ENCODE measurements around the gene NR1I3. TPM values are rescaled to one million over a fixed set of nuclear protein-coding genes. Genes with fewer than 3 reads are reported as not detected.

Gene NR1I3
- total and polyA plus RNA-seq, 2 of the 13 experiments (the other 11 are each of a cell fraction or from before 2014, with no cell fraction given): 0.62 to 0.95 TPM

DNA sequence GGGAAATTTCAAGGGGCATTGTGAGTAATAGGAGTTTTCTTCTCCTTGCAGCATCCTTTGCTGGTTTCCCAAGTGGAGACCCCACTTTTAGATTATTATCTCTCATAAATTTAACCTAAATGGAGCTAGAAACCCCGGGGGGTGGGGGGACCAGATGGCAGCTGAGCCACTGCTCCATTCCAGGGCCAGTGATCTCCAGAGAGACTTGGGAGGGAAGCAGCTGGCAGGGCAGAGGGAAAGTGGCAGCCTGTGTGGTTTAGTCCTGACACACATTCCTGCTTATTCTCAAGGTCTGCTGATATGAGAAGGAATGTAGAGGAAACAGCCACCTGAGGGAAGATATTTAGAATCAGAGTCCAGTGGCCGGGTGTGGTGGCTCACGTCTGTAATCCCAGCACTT is 36.9 kb upstream of the NR1I3 start:
- CTCF ChIA-PET (ENCODE audit: low intra/inter-chr PET ratio, low total read pairs): no interaction called here
- H3K79me2 ChIP-seq (ENCODE audit: insufficient read depth, low read length): no peaks in the 10 kb centered on the region
- no peak for DNase-seq (ENCODE audit: low spot score)
- TF ChIP-seq NR1H2 (CRISPR knock-in tag; IDR thresholded peaks at IDR 0.05; ENCODE audit: borderline replicate concordance, low read depth): no peak
- TF ChIP-seq FOXJ3 (CRISPR knock-in tag; IDR thresholded peaks at IDR 0.05; ENCODE audit: borderline replicate concordance): no peak
- no peak for TF ChIP-seq MED1 (CRISPR knock-in tag; IDR thresholded peaks at IDR 0.05)
- TF ChIP-seq, protein P1, sequence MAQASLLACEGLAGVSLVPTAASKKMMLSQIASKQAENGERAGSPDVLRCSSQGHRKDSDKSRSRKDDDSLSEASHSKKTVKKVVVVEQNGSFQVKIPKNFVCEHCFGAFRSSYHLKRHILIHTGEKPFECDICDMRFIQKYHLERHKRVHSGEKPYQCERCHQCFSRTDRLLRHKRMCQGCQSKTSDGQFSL (CRISPR knock-in tag; IDR thresholded peaks at IDR 0.05): no peak
- TF ChIP-seq JUNB (CRISPR knock-in tag; IDR thresholded peaks at IDR 0.05; ENCODE audit: borderline replicate concordance): no peak
- TF ChIP-seq POLR2A (IDR thresholded peaks at IDR 0.05; ENCODE audit: insufficient read depth in 1 of 2, low read depth in 2 of 2, low read length in 2 of 2): no peak
- TF ChIP-seq, protein P2, sequence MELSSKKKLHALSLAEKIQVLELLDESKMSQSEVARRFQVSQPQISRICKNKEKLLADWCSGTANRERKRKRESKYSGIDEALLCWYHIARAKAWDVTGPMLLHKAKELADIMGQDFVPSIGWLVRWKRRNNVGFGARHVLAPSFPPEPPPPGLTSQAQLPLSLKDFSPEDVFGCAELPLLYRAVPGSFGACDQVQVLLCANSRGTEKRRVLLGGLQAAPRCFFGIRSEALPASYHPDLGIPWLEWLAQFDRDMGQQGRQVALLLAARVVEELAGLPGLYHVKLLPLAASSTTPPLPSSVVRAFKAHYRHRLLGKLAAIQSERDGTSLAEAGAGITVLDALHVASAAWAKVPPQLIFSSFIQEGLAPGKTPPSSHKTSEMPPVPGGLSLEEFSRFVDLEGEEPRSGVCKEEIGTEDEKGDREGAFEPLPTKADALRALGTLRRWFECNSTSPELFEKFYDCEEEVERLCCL (CRISPR knock-in tag; IDR thresholded peaks at IDR 0.05; ENCODE audit: borderline replicate concordance): no peak
- TF ChIP-seq TCF7L2 (IDR thresholded peaks at IDR 0.05; ENCODE audit: low read depth, low read length): no peak
- no peak for TF ChIP-seq ZNF296 (CRISPR knock-in tag; conservative IDR thresholded peaks at IDR 0.05)
- TF ChIP-seq SNRNP70 (IDR thresholded peaks at IDR 0.05; ENCODE audit: low read depth, low read length): no peak
- no peak for TF ChIP-seq ZNF333 (CRISPR knock-in tag; IDR thresholded peaks at IDR 0.05; ENCODE audit: borderline replicate concordance)
- no peak for TF ChIP-seq ZNF501 (CRISPR knock-in tag; IDR thresholded peaks at IDR 0.05)
- no peak for TF ChIP-seq LCORL (IDR thresholded peaks at IDR 0.05)
- TF ChIP-seq LCORL (CRISPR knock-in tag; IDR thresholded peaks at IDR 0.05): no peak
- TF ChIP-seq POGZ (CRISPR knock-in tag; IDR thresholded peaks at IDR 0.05): no peak
- TF ChIP-seq, protein P3, sequence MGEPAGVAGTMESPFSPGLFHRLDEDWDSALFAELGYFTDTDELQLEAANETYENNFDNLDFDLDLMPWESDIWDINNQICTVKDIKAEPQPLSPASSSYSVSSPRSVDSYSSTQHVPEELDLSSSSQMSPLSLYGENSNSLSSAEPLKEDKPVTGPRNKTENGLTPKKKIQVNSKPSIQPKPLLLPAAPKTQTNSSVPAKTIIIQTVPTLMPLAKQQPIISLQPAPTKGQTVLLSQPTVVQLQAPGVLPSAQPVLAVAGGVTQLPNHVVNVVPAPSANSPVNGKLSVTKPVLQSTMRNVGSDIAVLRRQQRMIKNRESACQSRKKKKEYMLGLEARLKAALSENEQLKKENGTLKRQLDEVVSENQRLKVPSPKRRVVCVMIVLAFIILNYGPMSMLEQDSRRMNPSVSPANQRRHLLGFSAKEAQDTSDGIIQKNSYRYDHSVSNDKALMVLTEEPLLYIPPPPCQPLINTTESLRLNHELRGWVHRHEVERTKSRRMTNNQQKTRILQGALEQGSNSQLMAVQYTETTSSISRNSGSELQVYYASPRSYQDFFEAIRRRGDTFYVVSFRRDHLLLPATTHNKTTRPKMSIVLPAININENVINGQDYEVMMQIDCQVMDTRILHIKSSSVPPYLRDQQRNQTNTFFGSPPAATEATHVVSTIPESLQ (CRISPR knock-in tag; conservative IDR thresholded peaks at IDR 0.05): no peak
- TF ChIP-seq, protein P4, sequence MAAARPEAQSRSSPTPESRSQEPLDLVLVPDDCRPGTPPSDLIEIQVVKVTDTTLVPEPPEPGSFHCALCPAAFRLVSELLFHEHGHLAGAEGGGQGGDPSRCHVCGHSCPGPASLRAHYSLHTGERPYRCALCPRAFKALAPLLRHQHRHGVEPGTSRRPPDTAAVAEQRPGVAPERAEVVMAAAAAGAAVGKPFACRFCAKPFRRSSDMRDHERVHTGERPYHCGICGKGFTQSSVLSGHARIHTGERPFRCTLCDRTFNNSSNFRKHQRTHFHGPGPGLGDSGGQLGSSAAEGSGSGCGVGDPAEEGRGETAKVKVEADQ (CRISPR knock-in tag; IDR thresholded peaks at IDR 0.05; ENCODE audit: borderline replicate concordance): no peak
- H3K4me3 ChIP-seq (replicated peaks in 1 of 3; ENCODE audit: insufficient read depth in 1 of 3, low read depth in 2 of 3, low read length in 3 of 3): no peak overlapping the region
- in situ Hi-C loops (cut with HindIII; ENCODE audit: extremely low pct_ligation_motif_present, low pct_unique_long_range_greater_than_20kb): no loop called here
- H3K9ac ChIP-seq (ENCODE audit: insufficient read depth, low read depth, low read length): no peak overlapping the region
- no peak for FAIRE-seq
- H3K36me3 ChIP-seq (replicated peaks in 1 of 2; ENCODE audit: control insufficient read depth in 1 of 2, insufficient read depth in 2 of 2, low read length in 2 of 2): no peaks in the 10 kb centered on the region
- no peak overlapping the region for H3K4me2 ChIP-seq (ENCODE audit: low read depth, low read length)
- 14% methylated on average over 3 of the region's 3 CpGs for WGBS (ENCODE audit: low lambda C conversion rate)
- no peaks in the 10 kb centered on the region for H3K27me3 ChIP-seq (ENCODE audit: control insufficient read depth in 1 of 2, insufficient read depth in 2 of 2, low read length in 2 of 2)
- no TSS peak for BruUV-seq (replicated peaks)
- POLR2A ChIA-PET: no interaction called here
- no peaks in the 10 kb centered on the region for H3K9me3 ChIP-seq (ENCODE audit: low read length)
- no peak overlapping the region for H3K27ac ChIP-seq (ENCODE audit: extremely low read length, insufficient read depth, low read length)
- no peak; the same call in 2 of the 3 replicates for ATAC-seq
- no peaks in the 10 kb centered on the region for H3K4me1 ChIP-seq (ENCODE audit: insufficient read depth, low read length)
- intact Hi-C loops (cut with micrococcal nuclease; ENCODE audit: unreplicated experiment): no loop called here
- no peak overlapping the region for H2AFZ ChIP-seq (ENCODE audit: low read length)
- no peaks in the 10 kb centered on the region for H4K20me1 ChIP-seq (ENCODE audit: insufficient read depth, low read length)
